ENCODE measurements around the gene CACNA1H.

DNA sequence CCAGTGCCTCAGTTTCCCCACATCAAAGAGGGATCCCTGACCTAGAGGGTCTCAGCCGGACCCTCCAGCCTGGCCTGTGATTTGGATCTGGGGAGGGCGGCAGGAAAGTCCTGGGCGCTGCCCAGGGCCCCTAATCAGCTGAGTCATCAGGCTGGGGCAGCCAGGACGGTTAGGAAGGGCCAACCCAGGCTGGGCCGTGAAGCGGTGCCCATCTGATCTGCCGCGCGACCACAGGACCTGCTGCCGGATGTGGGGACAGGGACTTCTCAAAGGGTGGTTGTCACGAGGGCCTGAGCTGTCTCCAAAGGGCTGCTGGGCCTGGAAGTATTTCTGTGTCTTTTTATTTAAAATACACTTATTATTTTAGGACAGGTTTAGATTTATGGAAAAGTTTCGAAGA, 92.0 kb downstream of the CACNA1H start:
- TF ChIP-seq, protein P1, sequence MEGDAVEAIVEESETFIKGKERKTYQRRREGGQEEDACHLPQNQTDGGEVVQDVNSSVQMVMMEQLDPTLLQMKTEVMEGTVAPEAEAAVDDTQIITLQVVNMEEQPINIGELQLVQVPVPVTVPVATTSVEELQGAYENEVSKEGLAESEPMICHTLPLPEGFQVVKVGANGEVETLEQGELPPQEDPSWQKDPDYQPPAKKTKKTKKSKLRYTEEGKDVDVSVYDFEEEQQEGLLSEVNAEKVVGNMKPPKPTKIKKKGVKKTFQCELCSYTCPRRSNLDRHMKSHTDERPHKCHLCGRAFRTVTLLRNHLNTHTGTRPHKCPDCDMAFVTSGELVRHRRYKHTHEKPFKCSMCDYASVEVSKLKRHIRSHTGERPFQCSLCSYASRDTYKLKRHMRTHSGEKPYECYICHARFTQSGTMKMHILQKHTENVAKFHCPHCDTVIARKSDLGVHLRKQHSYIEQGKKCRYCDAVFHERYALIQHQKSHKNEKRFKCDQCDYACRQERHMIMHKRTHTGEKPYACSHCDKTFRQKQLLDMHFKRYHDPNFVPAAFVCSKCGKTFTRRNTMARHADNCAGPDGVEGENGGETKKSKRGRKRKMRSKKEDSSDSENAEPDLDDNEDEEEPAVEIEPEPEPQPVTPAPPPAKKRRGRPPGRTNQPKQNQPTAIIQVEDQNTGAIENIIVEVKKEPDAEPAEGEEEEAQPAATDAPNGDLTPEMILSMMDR (IDR thresholded peaks at IDR 0.05; ENCODE audit: control extremely low read depth in 1 of 3, insufficient read depth in 1 of 3, low read depth in 1 of 3, low read length in 3 of 3): no peak
- TF ChIP-seq RBBP5 (IDR thresholded peaks at IDR 0.05; ENCODE audit: borderline replicate concordance, low read depth, low read length) (no peak), HDAC2 (IDR thresholded peaks at IDR 0.05; ENCODE audit: borderline replicate concordance in 1 of 2, low read depth in 2 of 2, low read length in 2 of 2) (no peak), CREB1 (IDR thresholded peaks at IDR 0.05) (no peak), POLR2A (IDR thresholded peaks at IDR 0.05; ENCODE audit: control extremely low read depth in 1 of 2, low read depth in 2 of 2, low read length in 2 of 2) (no peak), JUND (IDR thresholded peaks at IDR 0.05; ENCODE audit: low read length) (no peak), YY1 (IDR thresholded peaks at IDR 0.05; ENCODE audit: low read depth, low read length) (no peak), CHD1 (IDR thresholded peaks at IDR 0.05; ENCODE audit: low read depth, low read length) (no peak), GABPA (IDR thresholded peaks at IDR 0.05; ENCODE audit: borderline replicate concordance, insufficient read depth, low read length) (no peak), TEAD4 (IDR thresholded peaks at IDR 0.05; ENCODE audit: low read depth, low read length) (no peak)
- TF ChIP-seq, protein P2, sequence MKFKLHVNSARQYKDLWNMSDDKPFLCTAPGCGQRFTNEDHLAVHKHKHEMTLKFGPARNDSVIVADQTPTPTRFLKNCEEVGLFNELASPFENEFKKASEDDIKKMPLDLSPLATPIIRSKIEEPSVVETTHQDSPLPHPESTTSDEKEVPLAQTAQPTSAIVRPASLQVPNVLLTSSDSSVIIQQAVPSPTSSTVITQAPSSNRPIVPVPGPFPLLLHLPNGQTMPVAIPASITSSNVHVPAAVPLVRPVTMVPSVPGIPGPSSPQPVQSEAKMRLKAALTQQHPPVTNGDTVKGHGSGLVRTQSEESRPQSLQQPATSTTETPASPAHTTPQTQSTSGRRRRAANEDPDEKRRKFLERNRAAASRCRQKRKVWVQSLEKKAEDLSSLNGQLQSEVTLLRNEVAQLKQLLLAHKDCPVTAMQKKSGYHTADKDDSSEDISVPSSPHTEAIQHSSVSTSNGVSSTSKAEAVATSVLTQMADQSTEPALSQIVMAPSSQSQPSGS (IDR thresholded peaks at IDR 0.05; ENCODE audit: low read length): no peak
- TF ChIP-seq, protein P3, sequence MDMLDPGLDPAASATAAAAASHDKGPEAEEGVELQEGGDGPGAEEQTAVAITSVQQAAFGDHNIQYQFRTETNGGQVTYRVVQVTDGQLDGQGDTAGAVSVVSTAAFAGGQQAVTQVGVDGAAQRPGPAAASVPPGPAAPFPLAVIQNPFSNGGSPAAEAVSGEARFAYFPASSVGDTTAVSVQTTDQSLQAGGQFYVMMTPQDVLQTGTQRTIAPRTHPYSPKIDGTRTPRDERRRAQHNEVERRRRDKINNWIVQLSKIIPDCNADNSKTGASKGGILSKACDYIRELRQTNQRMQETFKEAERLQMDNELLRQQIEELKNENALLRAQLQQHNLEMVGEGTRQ (IDR thresholded peaks at IDR 0.05; ENCODE audit: low read length): no peak
- TF ChIP-seq, protein P4, sequence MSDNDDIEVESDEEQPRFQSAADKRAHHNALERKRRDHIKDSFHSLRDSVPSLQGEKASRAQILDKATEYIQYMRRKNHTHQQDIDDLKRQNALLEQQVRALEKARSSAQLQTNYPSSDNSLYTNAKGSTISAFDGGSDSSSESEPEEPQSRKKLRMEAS (IDR thresholded peaks at IDR 0.05): no peak
